ENCODE results near the gene GFRA1.

GFRA1 gene

DNA sequence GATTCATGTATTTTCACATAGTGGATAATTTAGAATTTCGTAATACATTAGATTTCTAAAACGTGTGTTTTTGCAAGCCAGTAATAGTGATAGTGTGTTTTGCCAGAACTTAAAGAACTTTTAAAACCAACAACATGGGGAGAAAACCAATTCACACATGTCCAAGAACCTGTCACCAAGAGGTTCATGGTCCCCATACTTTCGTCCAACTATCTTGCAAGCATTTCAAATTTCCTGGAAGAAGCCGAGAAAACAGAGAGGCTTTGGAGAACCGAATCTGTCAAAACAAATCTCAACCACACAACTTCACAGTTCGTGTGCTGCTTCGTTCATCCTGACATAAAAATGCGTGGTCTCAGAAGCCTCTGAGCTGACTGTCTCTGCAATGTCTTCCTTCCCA, 31.9 kb downstream of the GFRA1 start:
- Histone ChIP-seq H3K9ac (ENCODE audit: low read length) (no peak overlapping the region), H3K36me3 (ENCODE audit: insufficient read depth, low read length) (no peaks in the 10 kb centered on the region), H3K4me3 (ENCODE audit: low read depth, low read length, poor library complexity, severe bottlenecking) (no peak overlapping the region), H4K20me1 (ENCODE audit: insufficient read depth, low read length) (no peaks in the 10 kb centered on the region), H3K9me3 (ENCODE audit: low read length) (no peaks in the 10 kb centered on the region), H3K79me2 (ENCODE audit: insufficient read depth, low read length) (no peaks in the 10 kb centered on the region), H3K27ac (ENCODE audit: low read depth, low read length, poor library complexity, severe bottlenecking) (no peak overlapping the region), H2AFZ (ENCODE audit: low read length) (no peak overlapping the region), H3K27me3 (ENCODE audit: insufficient read depth, low read length) (no peaks in the 10 kb centered on the region), H3F3A (ENCODE audit: insufficient read depth, low read length) (no peaks in the 10 kb centered on the region), H3K4me1 (ENCODE audit: insufficient read depth, low read length, severe bottlenecking) (no peaks in the 10 kb centered on the region), H3K9me2 (ENCODE audit: low read depth, low read length) (no peaks in the 10 kb centered on the region), H3K4me2 (ENCODE audit: low read length) (no peak overlapping the region)
- TF ChIP-seq, protein P1, sequence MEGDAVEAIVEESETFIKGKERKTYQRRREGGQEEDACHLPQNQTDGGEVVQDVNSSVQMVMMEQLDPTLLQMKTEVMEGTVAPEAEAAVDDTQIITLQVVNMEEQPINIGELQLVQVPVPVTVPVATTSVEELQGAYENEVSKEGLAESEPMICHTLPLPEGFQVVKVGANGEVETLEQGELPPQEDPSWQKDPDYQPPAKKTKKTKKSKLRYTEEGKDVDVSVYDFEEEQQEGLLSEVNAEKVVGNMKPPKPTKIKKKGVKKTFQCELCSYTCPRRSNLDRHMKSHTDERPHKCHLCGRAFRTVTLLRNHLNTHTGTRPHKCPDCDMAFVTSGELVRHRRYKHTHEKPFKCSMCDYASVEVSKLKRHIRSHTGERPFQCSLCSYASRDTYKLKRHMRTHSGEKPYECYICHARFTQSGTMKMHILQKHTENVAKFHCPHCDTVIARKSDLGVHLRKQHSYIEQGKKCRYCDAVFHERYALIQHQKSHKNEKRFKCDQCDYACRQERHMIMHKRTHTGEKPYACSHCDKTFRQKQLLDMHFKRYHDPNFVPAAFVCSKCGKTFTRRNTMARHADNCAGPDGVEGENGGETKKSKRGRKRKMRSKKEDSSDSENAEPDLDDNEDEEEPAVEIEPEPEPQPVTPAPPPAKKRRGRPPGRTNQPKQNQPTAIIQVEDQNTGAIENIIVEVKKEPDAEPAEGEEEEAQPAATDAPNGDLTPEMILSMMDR (IDR thresholded peaks at IDR 0.05; ENCODE audit: low read length): no peak
- TF ChIP-seq EZH2 (IDR thresholded peaks at IDR 0.05; ENCODE audit: borderline replicate concordance, low read length): no peak

DNA sequence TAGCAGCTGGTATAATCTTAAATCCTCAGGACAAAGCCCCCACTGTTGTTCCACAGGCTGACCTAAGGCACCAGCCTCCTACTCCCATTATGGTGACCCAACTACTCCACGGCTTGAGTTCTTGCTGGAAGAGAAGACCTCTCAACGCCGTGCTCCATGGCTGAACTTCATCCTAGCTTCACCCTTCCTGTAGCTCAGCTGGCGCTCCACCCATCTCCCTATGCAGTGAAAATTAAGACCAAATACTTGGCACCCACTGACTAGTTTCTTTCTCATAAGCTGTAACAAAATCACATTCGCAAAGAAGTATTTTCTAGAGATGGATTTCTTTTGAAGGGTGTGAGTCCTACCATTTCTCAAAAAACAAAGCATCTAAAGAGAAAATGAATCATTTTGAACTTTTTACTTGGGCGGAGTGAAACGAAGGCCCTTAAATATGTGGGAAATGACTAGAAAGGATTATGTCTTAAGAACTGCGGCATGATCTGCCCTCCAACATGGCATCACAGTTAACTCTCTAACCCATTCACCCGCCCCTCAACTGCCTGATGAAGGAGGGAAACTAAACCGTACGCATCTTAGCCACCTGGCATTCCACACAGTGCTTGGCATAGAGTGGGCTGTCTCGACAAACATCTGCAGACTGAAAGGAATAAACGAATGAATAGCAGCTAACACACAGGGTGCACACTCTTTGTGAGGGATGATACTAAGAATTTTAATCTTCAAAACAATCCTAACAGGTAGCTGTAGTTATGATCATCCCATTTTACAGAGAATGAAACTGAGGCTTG, 32.7 kb downstream of the GFRA1 start:
- no peak overlapping the region for H3K9ac ChIP-seq (ENCODE audit: low read length)
- no peaks in the 10 kb centered on the region for H3K9me2 ChIP-seq (ENCODE audit: low read depth, low read length)
- H3F3A ChIP-seq (ENCODE audit: insufficient read depth, low read length): no peaks in the 10 kb centered on the region
- H3K36me3 ChIP-seq (ENCODE audit: insufficient read depth, low read length): no peaks in the 10 kb centered on the region
- no peaks in the 10 kb centered on the region for H3K27me3 ChIP-seq (ENCODE audit: insufficient read depth, low read length)
- no peak overlapping the region for H2AFZ ChIP-seq (ENCODE audit: low read length)
- TF ChIP-seq, protein P1 (IDR thresholded peaks at IDR 0.05; ENCODE audit: low read length): no peak
- TF ChIP-seq EZH2 (IDR thresholded peaks at IDR 0.05; ENCODE audit: borderline replicate concordance, low read length): no peak
- no peaks in the 10 kb centered on the region for H3K4me1 ChIP-seq (ENCODE audit: insufficient read depth, low read length, severe bottlenecking)
- no peak overlapping the region for H3K4me3 ChIP-seq (ENCODE audit: low read depth, low read length, poor library complexity, severe bottlenecking)
- H3K4me2 ChIP-seq (ENCODE audit: low read length): no peak overlapping the region
- H4K20me1 ChIP-seq (ENCODE audit: insufficient read depth, low read length): no peaks in the 10 kb centered on the region
- no peaks in the 10 kb centered on the region for H3K79me2 ChIP-seq (ENCODE audit: insufficient read depth, low read length)
- no peak overlapping the region for H3K27ac ChIP-seq (ENCODE audit: low read depth, low read length, poor library complexity, severe bottlenecking)
- H3K9me3 ChIP-seq (ENCODE audit: low read length): no peaks in the 10 kb centered on the region

DNA sequence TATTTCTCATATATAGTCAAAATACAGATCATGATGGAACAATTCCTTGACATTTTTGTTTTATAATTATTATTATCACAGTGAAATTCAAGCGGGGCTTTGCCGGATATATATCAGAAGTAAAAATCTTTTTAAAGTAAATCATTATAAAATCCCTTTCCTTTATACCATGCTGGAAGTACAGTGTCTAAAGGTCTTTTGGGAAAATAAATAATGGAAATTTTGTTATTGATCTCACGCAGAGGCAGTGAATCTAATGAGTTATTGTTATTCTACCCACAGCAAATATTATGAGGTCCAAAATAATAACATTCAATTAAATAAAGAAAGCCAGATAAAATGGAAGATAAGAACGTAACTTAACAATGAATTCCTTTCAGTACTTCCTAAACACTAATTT, 33.8 kb downstream of the GFRA1 start:
- Histone ChIP-seq H3K9ac (ENCODE audit: low read length) (no peak overlapping the region), H3K9me2 (ENCODE audit: low read depth, low read length) (no peaks in the 10 kb centered on the region), H3K4me2 (ENCODE audit: low read length) (no peak overlapping the region), H3K36me3 (ENCODE audit: insufficient read depth, low read length) (no peaks in the 10 kb centered on the region), H3K9me3 (ENCODE audit: low read length) (no peaks in the 10 kb centered on the region), H3F3A (ENCODE audit: insufficient read depth, low read length) (no peaks in the 10 kb centered on the region), H4K20me1 (ENCODE audit: insufficient read depth, low read length) (no peaks in the 10 kb centered on the region), H2AFZ (ENCODE audit: low read length) (no peak overlapping the region), H3K79me2 (ENCODE audit: insufficient read depth, low read length) (no peaks in the 10 kb centered on the region), H3K27ac (ENCODE audit: low read depth, low read length, poor library complexity, severe bottlenecking) (no peak overlapping the region), H3K27me3 (ENCODE audit: insufficient read depth, low read length) (no peaks in the 10 kb centered on the region), H3K4me3 (ENCODE audit: low read depth, low read length, poor library complexity, severe bottlenecking) (no peak overlapping the region), H3K4me1 (ENCODE audit: insufficient read depth, low read length, severe bottlenecking) (no peaks in the 10 kb centered on the region)
- TF ChIP-seq EZH2 (IDR thresholded peaks at IDR 0.05; ENCODE audit: borderline replicate concordance, low read length): no peak
- TF ChIP-seq, protein P1 (IDR thresholded peaks at IDR 0.05; ENCODE audit: low read length): no peak

Data from OCI-LY1 (cell line).